ENCODE results near the gene ARHGAP18. TPM values are rescaled to one million over a fixed set of nuclear protein-coding genes. Genes with fewer than 3 reads are reported as not detected.

ARHGAP18 gene
- total RNA-seq, 1 donor from 2014 or later: 60.8 TPM

GRCh38 chr6:129725341-129725740 is 15.4 kb upstream of the ARHGAP18 start:
- Histone ChIP-seq H3K36me3 (no peaks in the 10 kb centered on the region), H3K4me3 (no peak overlapping the region), H3K9me3 (no peaks in the 10 kb centered on the region), H3K4me1 (peaks cover 4% of the 10 kb centered on the region), H3K27ac (no peak overlapping the region), H3K27me3 (no peaks in the 10 kb centered on the region)
- DNase-seq: no peak
- ATAC-seq: no peak
- TF ChIP-seq, protein P1, sequence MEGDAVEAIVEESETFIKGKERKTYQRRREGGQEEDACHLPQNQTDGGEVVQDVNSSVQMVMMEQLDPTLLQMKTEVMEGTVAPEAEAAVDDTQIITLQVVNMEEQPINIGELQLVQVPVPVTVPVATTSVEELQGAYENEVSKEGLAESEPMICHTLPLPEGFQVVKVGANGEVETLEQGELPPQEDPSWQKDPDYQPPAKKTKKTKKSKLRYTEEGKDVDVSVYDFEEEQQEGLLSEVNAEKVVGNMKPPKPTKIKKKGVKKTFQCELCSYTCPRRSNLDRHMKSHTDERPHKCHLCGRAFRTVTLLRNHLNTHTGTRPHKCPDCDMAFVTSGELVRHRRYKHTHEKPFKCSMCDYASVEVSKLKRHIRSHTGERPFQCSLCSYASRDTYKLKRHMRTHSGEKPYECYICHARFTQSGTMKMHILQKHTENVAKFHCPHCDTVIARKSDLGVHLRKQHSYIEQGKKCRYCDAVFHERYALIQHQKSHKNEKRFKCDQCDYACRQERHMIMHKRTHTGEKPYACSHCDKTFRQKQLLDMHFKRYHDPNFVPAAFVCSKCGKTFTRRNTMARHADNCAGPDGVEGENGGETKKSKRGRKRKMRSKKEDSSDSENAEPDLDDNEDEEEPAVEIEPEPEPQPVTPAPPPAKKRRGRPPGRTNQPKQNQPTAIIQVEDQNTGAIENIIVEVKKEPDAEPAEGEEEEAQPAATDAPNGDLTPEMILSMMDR (IDR thresholded peaks at IDR 0.05): no peak
- intact Hi-C loops (cut with DNase I): loop anchor here (10.0 kb wide), 1 partner anchor 121 kb away; no protein-coding TSS in a partner anchor

- no peaks in the 10 kb centered on the region for H3K36me3 ChIP-seq
- H3K4me1 ChIP-seq: no peaks in the 10 kb centered on the region
- H3K9me3 ChIP-seq: no peaks in the 10 kb centered on the region
- no peak overlapping the region for H3K4me3 ChIP-seq
- DNase-seq (no peak), ATAC-seq (no peak)
- intact Hi-C loops (cut with DNase I): loop anchor here (10.0 kb wide), 1 partner anchor 115 kb away; no protein-coding TSS in a partner anchor
- H3K27ac ChIP-seq: no peak overlapping the region
- H3K27me3 ChIP-seq: no peaks in the 10 kb centered on the region
- TF ChIP-seq, protein P1 (IDR thresholded peaks at IDR 0.05): no peak
These were observed 9.7 kb upstream of the ARHGAP18 start for GRCh38 chr6:129719692-129720091.

- DNase-seq: no peak
- Histone ChIP-seq H3K9me3 (no peaks in the 10 kb centered on the region), H3K4me3 (no peak overlapping the region), H3K27me3 (no peaks in the 10 kb centered on the region), H3K36me3 (no peaks in the 10 kb centered on the region), H3K27ac (no peak overlapping the region), H3K4me1 (no peaks in the 10 kb centered on the region)
- ATAC-seq: no peak
- TF ChIP-seq, protein P1 (IDR thresholded peaks at IDR 0.05): no peak
- intact Hi-C loops (cut with DNase I): no loop called here
These were observed 7.3 kb upstream of the ARHGAP18 start for GRCh38 chr6:129717277-129717676.

- intact Hi-C loops (cut with DNase I): no loop called here
- Histone ChIP-seq H3K4me1 (peaks cover 5% of the 10 kb centered on the region), H3K4me3 (no peak overlapping the region), H3K27ac (no peak overlapping the region), H3K9me3 (no peaks in the 10 kb centered on the region), H3K27me3 (no peaks in the 10 kb centered on the region), H3K36me3 (no peaks in the 10 kb centered on the region)
- no peak for DNase-seq
- TF ChIP-seq, protein P1 (IDR thresholded peaks at IDR 0.05): no peak
- no peak for ATAC-seq
These were observed 3.9 kb upstream of the ARHGAP18 start for GRCh38 chr6:129713806-129714333.

DNA sequence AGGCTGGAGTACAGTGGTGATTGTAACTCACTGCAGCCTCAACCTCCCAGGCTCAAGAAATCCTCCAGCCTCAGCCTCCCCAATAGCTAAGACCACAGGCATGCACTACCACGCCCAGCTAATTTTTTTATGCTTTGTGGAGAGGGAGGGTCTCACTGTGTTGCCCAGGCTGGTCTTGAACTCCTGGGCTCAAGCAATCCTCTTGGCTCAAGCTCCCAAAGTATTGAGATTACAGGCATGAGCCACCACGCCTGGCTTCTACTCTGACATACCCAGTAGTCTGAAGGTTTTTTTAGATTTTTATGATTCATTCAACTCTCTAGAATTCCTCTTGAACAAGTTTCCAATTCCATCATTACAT is 1.3 kb upstream of the ARHGAP18 start:
- Histone ChIP-seq H3K4me1 (peaks cover 11% of the 10 kb centered on the region), H3K4me3 (no peak overlapping the region), H3K27me3 (no peaks in the 10 kb centered on the region), H3K27ac (no peak overlapping the region), H3K9me3 (no peaks in the 10 kb centered on the region), H3K36me3 (no peaks in the 10 kb centered on the region)
- intact Hi-C loops (cut with DNase I): no loop called here
- ATAC-seq: no peak
- no peak for DNase-seq
- TF ChIP-seq, protein P1 (IDR thresholded peaks at IDR 0.05): no peak
